ENCODE measurements around the gene GRXCR2. TPM values are rescaled to one million over a fixed set of nuclear protein-coding genes. Genes with fewer than 3 reads are reported as not detected.

The GRXCR2 gene, protein sequence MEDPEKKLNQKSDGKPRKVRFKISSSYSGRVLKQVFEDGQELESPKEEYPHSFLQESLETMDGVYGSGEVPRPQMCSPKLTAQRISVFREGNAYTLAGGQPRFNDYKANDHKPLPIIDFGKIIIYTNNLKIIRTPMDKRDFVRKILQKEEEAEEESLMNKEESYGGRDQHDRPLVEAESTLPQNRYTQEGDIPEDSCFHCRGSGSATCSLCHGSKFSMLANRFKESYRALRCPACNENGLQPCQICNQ
- total RNA-seq: 0.05 TPM
- 0.05 TPM for polyA plus RNA-seq
- long read RNA-seq, donor 1: 0 reads
- long read RNA-seq, donor 2: 0 reads
- long read RNA-seq, donor 3: 0 reads
- long read RNA-seq, donor 4: 0 reads
- long read RNA-seq, donor 5: 0 reads
- long read RNA-seq, donor 6: 0 reads
- long read RNA-seq, donor 7: 0 reads
- long read RNA-seq, donor 8: 0 reads
- long read RNA-seq, donor 9: 0 reads
- long read RNA-seq, donor 10: 0 reads

DNA sequence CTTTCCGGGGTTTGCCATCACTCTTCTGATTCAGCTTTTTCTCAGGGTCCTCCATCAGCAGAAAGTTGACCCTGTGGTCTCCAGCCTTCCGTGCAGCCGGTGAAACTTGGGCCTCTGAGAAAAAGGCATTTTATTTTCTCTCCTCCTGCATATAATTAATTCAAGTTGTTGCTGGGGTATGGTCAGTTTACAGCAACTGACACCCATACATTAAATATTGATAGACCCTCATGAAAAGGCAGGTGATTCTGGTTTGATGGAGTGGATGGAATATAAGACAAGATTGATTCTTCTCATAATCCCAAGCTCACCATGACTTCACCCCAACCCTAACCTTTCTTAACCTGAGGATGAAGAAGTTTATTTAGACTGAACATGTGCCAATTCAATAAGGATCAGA is at the start of gene GRXCR2:
TSS of gene GRXCR2 (minus strand) at position 101 of the 400 bp plus-strand sequence. CDS start at position 55, 46 bp downstream.
- WGBS: 81% methylated on average over 3 of the region's 3 CpGs
- H3K27me3 ChIP-seq (ENCODE audit: control insufficient read depth in 2 of 2, insufficient read depth in 1 of 2, low read length in 1 of 2): no peaks in the 10 kb centered on the region
- no peak within 1 kb of the TSS for H3K27ac ChIP-seq (ENCODE audit: low read depth in 1 of 2, low read length in 1 of 2)
- DNase-seq (ENCODE audit: low read depth in 6 of 9, low spot score in 9 of 9): no peak
- no peak within 1 kb of the TSS for H3K4me3 ChIP-seq (ENCODE audit: low read length in 2 of 2)
- no peaks in the 10 kb centered on the region for H3K9me3 ChIP-seq (ENCODE audit: control insufficient read depth in 2 of 2, insufficient read depth in 1 of 2, low read length in 1 of 2)
- no peaks in the 10 kb centered on the region for H3K36me3 ChIP-seq (ENCODE audit: control insufficient read depth in 2 of 2, insufficient read depth in 2 of 2, low read length in 1 of 2)
- no peaks in the 10 kb centered on the region for H3K4me1 ChIP-seq (ENCODE audit: control insufficient read depth in 2 of 2, insufficient read depth in 2 of 2, low read length in 2 of 2)

DNA sequence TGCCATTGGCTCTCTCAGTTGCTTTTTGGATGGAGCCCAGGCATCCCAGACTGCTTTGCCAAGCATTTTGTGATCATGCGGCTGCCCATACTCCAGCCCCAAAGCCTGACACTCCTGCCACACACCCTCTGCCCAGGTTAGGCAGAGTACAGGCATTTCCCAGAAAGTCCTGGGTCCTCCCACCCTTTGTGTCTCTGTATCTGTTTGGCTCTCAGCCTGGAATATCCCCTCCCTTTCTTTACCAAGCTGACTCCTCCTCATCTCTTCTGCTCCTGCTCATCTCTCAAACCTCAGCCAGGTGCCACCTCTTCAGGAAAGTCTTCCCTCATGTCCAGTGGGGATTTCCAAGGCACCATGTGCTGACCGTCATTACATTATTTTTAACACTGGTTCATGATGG is 49.2 kb upstream of the GRXCR2 start:
- H3K4me3 ChIP-seq (ENCODE audit: low read length in 2 of 2): no peak overlapping the region
- H3K27ac ChIP-seq (ENCODE audit: low read depth in 1 of 2, low read length in 1 of 2): no peak overlapping the region
- no peaks in the 10 kb centered on the region for H3K4me1 ChIP-seq (ENCODE audit: control insufficient read depth in 2 of 2, insufficient read depth in 2 of 2, low read length in 2 of 2)
- no peaks in the 10 kb centered on the region for H3K36me3 ChIP-seq (ENCODE audit: control insufficient read depth in 2 of 2, insufficient read depth in 2 of 2, low read length in 1 of 2)
- H3K27me3 ChIP-seq (ENCODE audit: control insufficient read depth in 2 of 2, insufficient read depth in 1 of 2, low read length in 1 of 2): no peaks in the 10 kb centered on the region
- WGBS: 95% methylated on average over 2 of the region's 2 CpGs
- DNase-seq (ENCODE audit: low read depth in 6 of 9, low spot score in 9 of 9): no peak
- no peaks in the 10 kb centered on the region for H3K9me3 ChIP-seq (ENCODE audit: control insufficient read depth in 2 of 2, insufficient read depth in 1 of 2, low read length in 1 of 2)

DNA sequence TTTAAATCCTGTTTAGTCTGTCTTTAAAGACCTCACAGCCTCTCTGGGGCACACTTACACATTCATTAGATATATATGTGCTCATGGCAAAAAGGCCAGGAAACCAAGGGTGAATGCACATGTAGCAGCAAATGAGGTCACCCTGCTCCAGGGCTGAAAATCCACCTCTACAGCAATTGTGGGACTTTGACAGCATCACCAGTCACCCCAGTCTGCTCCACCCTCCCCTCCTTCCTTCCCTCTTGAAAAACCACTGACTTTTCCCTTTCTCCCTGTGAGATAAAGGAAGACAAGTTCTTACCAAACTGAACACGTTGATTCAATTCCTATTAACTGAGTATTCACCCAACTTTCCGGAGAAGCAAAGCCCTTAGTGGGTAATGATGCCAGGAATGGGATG is 48.4 kb upstream of the GRXCR2 start:
- no peak for DNase-seq (ENCODE audit: low read depth in 6 of 9, low spot score in 9 of 9)
- Histone ChIP-seq H3K4me1 (ENCODE audit: control insufficient read depth in 2 of 2, insufficient read depth in 2 of 2, low read length in 2 of 2) (no peaks in the 10 kb centered on the region), H3K9me3 (ENCODE audit: control insufficient read depth in 2 of 2, insufficient read depth in 1 of 2, low read length in 1 of 2) (no peaks in the 10 kb centered on the region), H3K4me3 (ENCODE audit: low read length in 2 of 2) (no peak overlapping the region), H3K27ac (ENCODE audit: low read depth in 1 of 2, low read length in 1 of 2) (no peak overlapping the region), H3K36me3 (ENCODE audit: control insufficient read depth in 2 of 2, insufficient read depth in 2 of 2, low read length in 1 of 2) (no peaks in the 10 kb centered on the region), H3K27me3 (ENCODE audit: control insufficient read depth in 2 of 2, insufficient read depth in 1 of 2, low read length in 1 of 2) (no peaks in the 10 kb centered on the region)
- WGBS: 90% methylated on average over 2 of the region's 2 CpGs

DNA sequence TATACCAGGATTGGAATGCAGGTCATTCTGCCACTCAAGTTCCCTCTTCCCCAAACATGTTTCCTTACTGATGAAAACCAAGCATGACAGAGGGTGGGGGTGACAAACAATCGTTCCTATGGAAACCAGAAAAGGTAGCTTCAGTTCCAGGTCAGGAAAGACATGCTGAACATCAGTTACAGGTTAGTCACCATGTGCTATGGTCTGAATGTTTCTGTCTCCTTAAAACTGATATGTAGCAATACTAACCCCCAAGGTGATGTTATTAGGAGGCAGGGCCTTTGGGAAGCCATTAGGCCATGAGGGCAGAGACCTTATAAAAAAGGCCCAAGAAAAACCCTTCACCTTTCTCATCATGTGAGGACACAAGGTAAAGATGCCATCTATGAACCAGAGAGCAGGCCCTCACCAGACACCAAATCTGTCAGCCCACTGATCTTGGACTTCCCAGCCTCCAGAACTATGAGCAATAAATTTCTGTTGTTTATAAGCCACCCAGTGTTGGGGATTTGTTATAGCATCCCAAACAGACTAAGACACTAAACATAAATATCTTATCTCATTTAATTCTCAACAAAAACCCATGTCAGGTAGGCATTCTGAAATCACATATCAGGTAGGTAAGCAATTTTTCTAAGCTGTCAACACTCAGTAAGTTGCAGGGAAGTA is 47.9 kb upstream of the GRXCR2 start:
- Histone ChIP-seq H3K27me3 (ENCODE audit: control insufficient read depth in 2 of 2, insufficient read depth in 1 of 2, low read length in 1 of 2) (no peaks in the 10 kb centered on the region), H3K4me1 (ENCODE audit: control insufficient read depth in 2 of 2, insufficient read depth in 2 of 2, low read length in 2 of 2) (no peaks in the 10 kb centered on the region), H3K4me3 (ENCODE audit: low read length in 2 of 2) (no peak overlapping the region), H3K9me3 (ENCODE audit: control insufficient read depth in 2 of 2, insufficient read depth in 1 of 2, low read length in 1 of 2) (no peaks in the 10 kb centered on the region), H3K36me3 (ENCODE audit: control insufficient read depth in 2 of 2, insufficient read depth in 2 of 2, low read length in 1 of 2) (no peaks in the 10 kb centered on the region), H3K27ac (ENCODE audit: low read depth in 1 of 2, low read length in 1 of 2) (no peak overlapping the region)
- DNase-seq (ENCODE audit: low read depth in 6 of 9, low spot score in 9 of 9): no peak
- 81% methylated on average over 1 of the region's 1 CpG for WGBS

DNA sequence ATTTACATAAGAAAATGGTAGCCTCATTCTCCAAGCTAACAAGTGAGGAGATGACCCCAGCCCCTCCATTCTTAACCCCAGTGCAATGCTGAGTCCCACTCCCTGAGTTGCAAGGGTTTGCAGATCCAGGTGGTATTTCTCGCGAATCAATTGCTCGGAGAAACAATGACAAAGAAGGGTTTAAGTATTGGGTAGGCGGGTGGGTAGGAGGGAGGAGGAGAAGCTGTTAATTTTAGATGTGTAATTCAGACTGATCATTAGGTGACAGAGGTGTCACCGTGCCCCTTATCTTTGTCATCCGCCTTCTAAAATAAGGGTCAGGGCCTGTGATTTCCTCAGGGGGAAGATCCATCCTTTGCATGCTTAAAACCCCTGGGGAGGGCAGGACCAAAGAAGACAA is 46.6 kb upstream of the GRXCR2 start:
- H3K36me3 ChIP-seq (ENCODE audit: control insufficient read depth in 2 of 2, insufficient read depth in 2 of 2, low read length in 1 of 2): no peaks in the 10 kb centered on the region
- H3K27me3 ChIP-seq (ENCODE audit: control insufficient read depth in 2 of 2, insufficient read depth in 1 of 2, low read length in 1 of 2): no peaks in the 10 kb centered on the region
- H3K4me3 ChIP-seq (ENCODE audit: low read length in 2 of 2): no peak overlapping the region
- no peaks in the 10 kb centered on the region for H3K9me3 ChIP-seq (ENCODE audit: control insufficient read depth in 2 of 2, insufficient read depth in 1 of 2, low read length in 1 of 2)
- H3K4me1 ChIP-seq (ENCODE audit: control insufficient read depth in 2 of 2, insufficient read depth in 2 of 2, low read length in 2 of 2): no peaks in the 10 kb centered on the region
- 95% methylated on average over 6 of the region's 6 CpGs for WGBS
- no peak overlapping the region for H3K27ac ChIP-seq (ENCODE audit: low read depth in 1 of 2, low read length in 1 of 2)
- no peak for DNase-seq (ENCODE audit: low read depth in 6 of 9, low spot score in 9 of 9)

DNA sequence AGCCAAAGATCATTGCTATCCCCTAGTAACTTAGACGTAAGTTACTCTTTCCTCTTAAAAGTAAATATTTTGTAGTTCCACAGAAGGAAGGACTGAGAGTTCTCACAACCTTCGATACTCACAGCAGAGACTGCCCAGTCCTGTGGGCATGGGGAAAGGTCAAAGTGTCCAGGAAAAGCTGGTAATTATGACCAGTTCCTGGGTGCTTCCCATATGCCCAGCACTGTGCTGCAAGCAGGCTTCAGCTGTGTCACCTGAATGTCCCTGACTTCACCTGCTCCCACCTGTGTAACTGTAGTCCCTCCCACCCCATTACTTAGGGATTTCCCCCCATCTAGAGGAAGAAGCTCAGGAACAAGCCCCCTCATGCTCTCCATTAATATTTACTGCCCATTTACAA is 45.6 kb upstream of the GRXCR2 start:
- Histone ChIP-seq H3K36me3 (ENCODE audit: control insufficient read depth in 2 of 2, insufficient read depth in 2 of 2, low read length in 1 of 2) (no peaks in the 10 kb centered on the region), H3K4me1 (ENCODE audit: control insufficient read depth in 2 of 2, insufficient read depth in 2 of 2, low read length in 2 of 2) (no peaks in the 10 kb centered on the region), H3K27me3 (ENCODE audit: control insufficient read depth in 2 of 2, insufficient read depth in 1 of 2, low read length in 1 of 2) (no peaks in the 10 kb centered on the region), H3K9me3 (ENCODE audit: control insufficient read depth in 2 of 2, insufficient read depth in 1 of 2, low read length in 1 of 2) (no peaks in the 10 kb centered on the region), H3K27ac (ENCODE audit: low read depth in 1 of 2, low read length in 1 of 2) (no peak overlapping the region), H3K4me3 (ENCODE audit: low read length in 2 of 2) (no peak overlapping the region)
- no peak for DNase-seq (ENCODE audit: low read depth in 6 of 9, low spot score in 9 of 9)
- WGBS: 96% methylated on average over 2 of the region's 2 CpGs

DNA sequence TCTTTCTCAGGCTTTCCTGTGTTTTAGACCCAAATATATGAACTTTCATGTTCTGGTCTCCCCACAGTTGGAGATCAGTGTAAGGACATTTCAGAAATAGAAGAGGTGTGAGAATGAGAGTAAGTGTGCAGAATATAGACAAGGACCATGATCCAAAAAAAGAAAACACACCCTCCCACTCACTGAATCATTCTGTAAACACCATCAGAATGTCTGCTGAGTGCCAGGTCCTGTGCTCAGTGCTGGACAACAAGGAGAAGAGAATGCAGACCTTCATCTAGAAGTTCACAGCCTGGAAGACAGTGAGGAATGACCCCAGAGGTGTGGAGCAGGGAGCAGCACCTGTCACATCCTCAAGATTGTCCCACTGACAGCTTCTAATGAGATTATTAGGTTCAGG is 44.5 kb upstream of the GRXCR2 start:
- Histone ChIP-seq H3K4me1 (ENCODE audit: control insufficient read depth in 2 of 2, insufficient read depth in 2 of 2, low read length in 2 of 2) (no peaks in the 10 kb centered on the region), H3K9me3 (ENCODE audit: control insufficient read depth in 2 of 2, insufficient read depth in 1 of 2, low read length in 1 of 2) (no peaks in the 10 kb centered on the region), H3K4me3 (ENCODE audit: low read length in 2 of 2) (no peak overlapping the region), H3K36me3 (ENCODE audit: control insufficient read depth in 2 of 2, insufficient read depth in 2 of 2, low read length in 1 of 2) (no peaks in the 10 kb centered on the region), H3K27ac (ENCODE audit: low read depth in 1 of 2, low read length in 1 of 2) (no peak overlapping the region), H3K27me3 (ENCODE audit: control insufficient read depth in 2 of 2, insufficient read depth in 1 of 2, low read length in 1 of 2) (no peaks in the 10 kb centered on the region)
- no peak for DNase-seq (ENCODE audit: low read depth in 6 of 9, low spot score in 9 of 9)

DNA sequence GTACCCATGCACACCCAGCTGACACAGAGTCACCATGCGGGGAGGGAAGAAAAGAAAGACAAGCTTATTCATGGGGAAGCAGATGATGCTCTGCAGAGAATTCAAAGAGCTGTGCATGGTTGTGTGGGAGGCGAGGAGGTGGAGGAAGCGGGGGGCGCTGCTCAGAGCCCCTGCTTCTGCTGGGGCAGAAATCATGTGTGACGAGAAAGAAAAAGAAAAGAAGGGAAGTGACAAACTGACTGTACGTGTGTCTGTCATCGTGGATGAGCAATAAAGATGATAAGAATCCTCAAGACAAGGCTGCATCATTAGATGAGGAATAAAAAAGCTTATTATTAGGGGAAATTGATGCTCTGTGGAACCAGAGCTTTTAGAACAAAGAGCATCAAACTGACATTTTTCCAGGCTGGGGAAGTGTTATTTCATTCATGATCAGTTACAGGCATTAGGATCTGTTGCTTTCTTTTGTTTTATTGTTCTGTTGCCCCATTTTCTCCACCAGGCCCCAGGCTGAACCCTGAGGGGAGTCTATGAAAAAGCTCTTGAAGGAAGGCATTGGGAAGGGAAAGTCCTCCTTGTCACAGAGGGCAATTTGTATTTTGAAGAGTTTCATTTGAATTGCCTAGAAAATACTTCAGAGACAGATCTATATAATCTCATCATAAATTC is 43.3 kb upstream of the GRXCR2 start:
- Histone ChIP-seq H3K4me1 (ENCODE audit: control insufficient read depth in 2 of 2, insufficient read depth in 2 of 2, low read length in 2 of 2) (no peaks in the 10 kb centered on the region), H3K9me3 (ENCODE audit: control insufficient read depth in 2 of 2, insufficient read depth in 1 of 2, low read length in 1 of 2) (no peaks in the 10 kb centered on the region), H3K4me3 (ENCODE audit: low read length in 2 of 2) (no peak overlapping the region), H3K27me3 (ENCODE audit: control insufficient read depth in 2 of 2, insufficient read depth in 1 of 2, low read length in 1 of 2) (no peaks in the 10 kb centered on the region), H3K27ac (ENCODE audit: low read depth in 1 of 2, low read length in 1 of 2) (no peak overlapping the region), H3K36me3 (ENCODE audit: control insufficient read depth in 2 of 2, insufficient read depth in 2 of 2, low read length in 1 of 2) (no peaks in the 10 kb centered on the region)
- 91% methylated on average over 7 of the region's 7 CpGs for WGBS
- no peak for DNase-seq (ENCODE audit: low read depth in 6 of 9, low spot score in 9 of 9)

DNA sequence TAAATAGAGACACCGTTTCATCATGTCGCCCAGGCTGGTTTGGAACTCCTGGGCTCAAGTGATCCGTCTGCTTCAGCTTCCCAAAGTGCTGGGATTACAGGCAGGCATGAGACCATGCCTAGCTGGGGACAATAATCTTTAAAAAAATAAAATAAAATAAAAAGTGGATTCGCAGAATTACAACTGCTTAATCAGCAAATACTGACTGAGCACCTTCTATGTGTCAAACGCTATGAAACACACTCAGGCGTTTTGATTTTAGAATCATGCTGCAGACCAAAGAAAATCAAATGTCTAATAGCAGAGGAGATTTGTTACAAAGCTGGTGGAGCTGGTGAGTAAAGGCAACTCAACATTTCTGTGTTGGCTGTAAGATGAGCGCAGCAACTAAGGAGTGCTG is 40.9 kb upstream of the GRXCR2 start:
- no peak for DNase-seq (ENCODE audit: low read depth in 6 of 9, low spot score in 9 of 9)
- no peaks in the 10 kb centered on the region for H3K9me3 ChIP-seq (ENCODE audit: control insufficient read depth in 2 of 2, insufficient read depth in 1 of 2, low read length in 1 of 2)
- H3K36me3 ChIP-seq (ENCODE audit: control insufficient read depth in 2 of 2, insufficient read depth in 2 of 2, low read length in 1 of 2): no peaks in the 10 kb centered on the region
- H3K27me3 ChIP-seq (ENCODE audit: control insufficient read depth in 2 of 2, insufficient read depth in 1 of 2, low read length in 1 of 2): no peaks in the 10 kb centered on the region
- WGBS: 96% methylated on average over 7 of the region's 7 CpGs
- H3K27ac ChIP-seq (ENCODE audit: low read depth in 1 of 2, low read length in 1 of 2): no peak overlapping the region
- no peak overlapping the region for H3K4me3 ChIP-seq (ENCODE audit: low read length in 2 of 2)
- no peaks in the 10 kb centered on the region for H3K4me1 ChIP-seq (ENCODE audit: control insufficient read depth in 2 of 2, insufficient read depth in 2 of 2, low read length in 2 of 2)
